Measurements from ENCODE around the gene NAT16.
"Not testable (repeated sequence)": the region's sequence is repeated elsewhere in the genome, so short reads cannot be mapped to it uniquely, and the experiment has no call there.

DNA sequence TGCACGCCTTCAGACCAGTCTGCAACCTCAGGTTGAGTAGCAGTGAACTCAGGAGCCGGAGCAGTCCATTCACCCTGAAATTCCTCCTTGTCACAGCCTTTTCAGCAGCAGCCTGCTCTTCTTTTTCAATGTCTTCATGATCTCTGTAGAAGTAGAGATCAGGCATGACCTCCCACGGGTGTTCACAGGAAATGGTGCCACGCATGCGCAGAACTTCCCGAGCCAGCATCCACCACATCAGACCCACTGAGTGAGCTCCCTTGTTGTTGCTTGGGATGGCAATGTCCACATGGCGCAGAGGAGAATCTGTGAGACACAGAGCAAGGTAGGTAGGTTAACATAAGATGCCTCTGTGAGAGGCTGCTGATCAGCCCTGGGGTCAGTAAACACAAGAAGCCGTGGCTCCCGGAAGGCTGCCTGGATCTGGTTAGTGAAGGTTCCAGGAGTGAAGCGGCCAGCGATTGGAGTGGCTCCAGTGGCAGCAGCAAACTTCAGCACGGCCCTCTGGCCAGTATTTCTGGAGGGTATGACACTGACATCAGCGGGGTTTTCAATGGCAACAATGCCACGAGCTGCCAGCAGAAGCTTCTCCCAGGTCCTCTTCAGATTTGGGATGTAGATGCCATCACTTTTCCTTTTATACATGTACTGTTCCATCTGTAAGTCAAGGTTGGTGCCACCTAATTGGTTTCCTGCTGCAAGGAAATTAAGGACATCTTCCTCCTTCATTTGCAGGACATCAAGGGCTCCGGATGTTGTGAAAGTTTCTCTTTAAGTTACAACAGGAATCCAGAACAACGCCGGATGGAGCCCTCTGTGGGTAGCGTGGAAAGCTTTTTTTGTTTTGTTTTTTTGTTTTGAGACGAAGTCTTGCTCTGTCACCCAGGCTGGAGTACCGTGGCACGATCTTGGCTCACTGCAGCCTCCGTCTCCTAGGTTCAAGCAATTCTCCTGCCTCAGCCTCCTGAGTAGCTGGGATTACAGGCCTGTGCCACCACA lies 23.9 kb upstream of the NAT16 start:
- TF ChIP-seq, protein P1, sequence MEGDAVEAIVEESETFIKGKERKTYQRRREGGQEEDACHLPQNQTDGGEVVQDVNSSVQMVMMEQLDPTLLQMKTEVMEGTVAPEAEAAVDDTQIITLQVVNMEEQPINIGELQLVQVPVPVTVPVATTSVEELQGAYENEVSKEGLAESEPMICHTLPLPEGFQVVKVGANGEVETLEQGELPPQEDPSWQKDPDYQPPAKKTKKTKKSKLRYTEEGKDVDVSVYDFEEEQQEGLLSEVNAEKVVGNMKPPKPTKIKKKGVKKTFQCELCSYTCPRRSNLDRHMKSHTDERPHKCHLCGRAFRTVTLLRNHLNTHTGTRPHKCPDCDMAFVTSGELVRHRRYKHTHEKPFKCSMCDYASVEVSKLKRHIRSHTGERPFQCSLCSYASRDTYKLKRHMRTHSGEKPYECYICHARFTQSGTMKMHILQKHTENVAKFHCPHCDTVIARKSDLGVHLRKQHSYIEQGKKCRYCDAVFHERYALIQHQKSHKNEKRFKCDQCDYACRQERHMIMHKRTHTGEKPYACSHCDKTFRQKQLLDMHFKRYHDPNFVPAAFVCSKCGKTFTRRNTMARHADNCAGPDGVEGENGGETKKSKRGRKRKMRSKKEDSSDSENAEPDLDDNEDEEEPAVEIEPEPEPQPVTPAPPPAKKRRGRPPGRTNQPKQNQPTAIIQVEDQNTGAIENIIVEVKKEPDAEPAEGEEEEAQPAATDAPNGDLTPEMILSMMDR (IDR thresholded peaks at IDR 0.05 in 2 of 3, conservative IDR thresholded peaks at IDR 0.05 in 1 of 3; ENCODE audit: control insufficient read depth in 2 of 3, extremely low read depth in 1 of 3, insufficient read depth in 1 of 3, low read depth in 3 of 3, low read length in 3 of 3): not testable (repeated sequence)
- not testable (repeated sequence) for TF ChIP-seq HDGF (IDR thresholded peaks at IDR 0.05); TARDBP (IDR thresholded peaks at IDR 0.05; ENCODE audit: borderline replicate concordance); CREB1 (IDR thresholded peaks at IDR 0.05; ENCODE audit: low read depth); EED (IDR thresholded peaks at IDR 0.05; ENCODE audit: low read depth); IRF3 (IDR thresholded peaks at IDR 0.05); SUZ12 (IDR thresholded peaks at IDR 0.05; ENCODE audit: unreplicated experiment); E4F1 (IDR thresholded peaks at IDR 0.05; ENCODE audit: borderline replicate concordance, partially characterized antibody); FOS (IDR thresholded peaks at IDR 0.05; ENCODE audit: borderline replicate concordance, extremely low read depth, insufficient read length); YY1 (IDR thresholded peaks at IDR 0.05; ENCODE audit: low read depth, low read length); CHD4 (IDR thresholded peaks at IDR 0.05); ZNF622 (IDR thresholded peaks at IDR 0.05)
- TF ChIP-seq, protein P2, sequence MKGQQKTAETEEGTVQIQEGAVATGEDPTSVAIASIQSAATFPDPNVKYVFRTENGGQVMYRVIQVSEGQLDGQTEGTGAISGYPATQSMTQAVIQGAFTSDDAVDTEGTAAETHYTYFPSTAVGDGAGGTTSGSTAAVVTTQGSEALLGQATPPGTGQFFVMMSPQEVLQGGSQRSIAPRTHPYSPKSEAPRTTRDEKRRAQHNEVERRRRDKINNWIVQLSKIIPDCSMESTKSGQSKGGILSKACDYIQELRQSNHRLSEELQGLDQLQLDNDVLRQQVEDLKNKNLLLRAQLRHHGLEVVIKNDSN (IDR thresholded peaks at IDR 0.05; ENCODE audit: borderline replicate concordance, extremely low read length, insufficient read depth, low read depth, low read length): not testable (repeated sequence)
- TF ChIP-seq, protein P3, sequence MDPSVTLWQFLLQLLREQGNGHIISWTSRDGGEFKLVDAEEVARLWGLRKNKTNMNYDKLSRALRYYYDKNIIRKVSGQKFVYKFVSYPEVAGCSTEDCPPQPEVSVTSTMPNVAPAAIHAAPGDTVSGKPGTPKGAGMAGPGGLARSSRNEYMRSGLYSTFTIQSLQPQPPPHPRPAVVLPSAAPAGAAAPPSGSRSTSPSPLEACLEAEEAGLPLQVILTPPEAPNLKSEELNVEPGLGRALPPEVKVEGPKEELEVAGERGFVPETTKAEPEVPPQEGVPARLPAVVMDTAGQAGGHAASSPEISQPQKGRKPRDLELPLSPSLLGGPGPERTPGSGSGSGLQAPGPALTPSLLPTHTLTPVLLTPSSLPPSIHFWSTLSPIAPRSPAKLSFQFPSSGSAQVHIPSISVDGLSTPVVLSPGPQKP (IDR thresholded peaks at IDR 0.05; ENCODE audit: low read depth, low read length): not testable (repeated sequence)

All from GM12878 (cell line).